ENCODE measurements around the gene PRDM16. TPM values are rescaled to one million over a fixed set of nuclear protein-coding genes. Genes with fewer than 3 reads are reported as not detected.

Gene PRDM16
- total and polyA plus RNA-seq, 2 of the 8 experiments (the other 6 are each of a cell fraction or from before 2014, with no cell fraction given), result 0.39 to 0.43 TPM

DNA sequence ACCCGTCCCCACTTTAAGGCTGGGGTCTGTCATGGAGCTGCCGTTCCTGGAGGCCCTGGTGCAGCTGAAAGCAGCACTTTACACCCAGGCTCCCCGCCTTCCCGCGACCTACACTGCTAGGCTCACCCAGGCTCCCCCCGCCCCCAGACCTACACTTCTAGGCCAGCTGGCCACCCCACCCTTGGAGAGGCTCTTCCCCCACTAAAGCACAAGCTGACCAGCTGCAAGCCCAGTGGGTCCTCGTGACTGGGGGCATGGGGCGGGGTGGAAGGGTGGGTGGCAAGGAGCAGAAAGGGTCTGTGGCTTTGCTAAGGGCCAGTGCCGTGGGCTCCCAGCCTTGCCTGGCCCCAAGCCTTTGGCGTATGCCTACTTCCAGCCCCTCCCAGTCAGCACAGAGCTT lies 375.7 kb downstream of the PRDM16 start:
- no peak overlapping the region for H4K91ac ChIP-seq (replicated peaks; ENCODE audit: insufficient read length, low read length)
- no peak overlapping the region for H2BK15ac ChIP-seq (ENCODE audit: low read length)
- H2BK20ac ChIP-seq (ENCODE audit: low read length), result no peak overlapping the region
- no peak for DNase-seq (ENCODE audit: low read depth in 1 of 2, low spot score in 2 of 2)
- 69% methylated on average over 7 of the region's 10 CpGs; no CpG with 5 or more reads in 1 of the 2 experiments for WGBS, 2 experiments (ENCODE audit: extremely low coverage in 1 of 2, insufficient coverage in 1 of 2, insufficient read length in 1 of 2, insufficient replicate concordance in 2 of 2, low coverage in 1 of 2, low lambda C conversion rate in 2 of 2, missing lambda C conversion rate in 1 of 2)
- H2AFZ ChIP-seq (ENCODE audit: low read length), result no peak overlapping the region
- no peak overlapping the region for H3K27ac ChIP-seq (ENCODE audit: low read depth, low read length)
- H3K9me3 ChIP-seq (ENCODE audit: insufficient read depth in 2 of 2, low read depth in 1 of 2, low read length in 1 of 2), result no peaks in the 10 kb centered on the region
- H4K20me1 ChIP-seq (replicated peaks in 1 of 2; ENCODE audit: control insufficient read depth in 1 of 2, insufficient read depth in 2 of 2, low read length in 2 of 2), result no peaks in the 10 kb centered on the region
- no peak overlapping the region for H3K4ac ChIP-seq (replicated peaks; ENCODE audit: insufficient read length, low read depth, low read length)
- H3K23me2 ChIP-seq (ENCODE audit: low read depth, low read length), result no peaks in the 10 kb centered on the region
- H3K27me3 ChIP-seq (replicated peaks in 1 of 4; ENCODE audit: control insufficient read depth in 3 of 4, extremely low read depth in 1 of 4, insufficient read depth in 3 of 4, low read length in 3 of 4), result no peaks in the 10 kb centered on the region; a peak in 1 of 7 replicates
- no peak overlapping the region for H2BK12ac ChIP-seq (ENCODE audit: low read depth, low read length)
- no peak overlapping the region for H3K23ac ChIP-seq (ENCODE audit: insufficient read length)
- FAIRE-seq, result no peak
- no peaks in the 10 kb centered on the region for H3K79me1 ChIP-seq (ENCODE audit: low read depth, low read length)
- H3K4me1 ChIP-seq (replicated peaks in 1 of 4; ENCODE audit: control insufficient read depth in 3 of 4, insufficient read depth in 4 of 4, low read length in 3 of 4), result peaks cover 0 to 2% (median 0%) of the 10 kb centered on the region in 4 experiments; a peak in 2 of 7 replicates
- no peak overlapping the region for H2AK5ac ChIP-seq (ENCODE audit: low read depth, low read length)
- H2BK5ac ChIP-seq (ENCODE audit: low read depth, low read length), result no peak overlapping the region
- no peaks in the 10 kb centered on the region for H3K36me3 ChIP-seq (ENCODE audit: control insufficient read depth in 2 of 4, insufficient read depth in 4 of 4, low read length in 3 of 4)
- H4K8ac ChIP-seq (ENCODE audit: extremely low read depth, insufficient read depth, low read length), result no peak overlapping the region
- CTCF ChIA-PET (ENCODE audit: partially characterized antibody), result interaction anchor here (0.6 to 6.5 kb wide), 5 partner anchors 8 to 197 kb away, joined by 3 to 35 read pairs (median 3); no protein-coding TSS in a partner anchor
- no peak overlapping the region for H3K18ac ChIP-seq (ENCODE audit: extremely low read depth, low read length)
- H3K56ac ChIP-seq (replicated peaks; ENCODE audit: insufficient read length, low read depth, low read length), result no peak overlapping the region
- no peak overlapping the region for H3K4me3 ChIP-seq (ENCODE audit: extremely low read depth in 1 of 4, insufficient read depth in 2 of 4, low read depth in 3 of 4, low read length in 4 of 4)
- no peak overlapping the region for H3K9ac ChIP-seq (replicated peaks in 1 of 4; ENCODE audit: extremely low read depth in 1 of 4, low read depth in 3 of 4, low read length in 3 of 4)
- H2BK120ac ChIP-seq (replicated peaks; ENCODE audit: low read depth, low read length), result no peak overlapping the region
- POLR2A ChIA-PET (ENCODE audit: partially characterized antibody), result no interaction called here
- H3K4me2 ChIP-seq (ENCODE audit: insufficient read depth in 1 of 2, low read depth in 2 of 2, low read length in 2 of 2), result no peak overlapping the region
- H4K5ac ChIP-seq (ENCODE audit: insufficient read length, low read depth, low read length), result no peak overlapping the region
- H3K79me2 ChIP-seq (ENCODE audit: control insufficient read depth in 1 of 2, insufficient read depth in 2 of 2, low read length in 2 of 2), result no peaks in the 10 kb centered on the region
- H3K14ac ChIP-seq (ENCODE audit: insufficient read length), result no peak overlapping the region
- TF ChIP-seq BACH1 (IDR thresholded peaks at IDR 0.05; ENCODE audit: low read length), result no peak

All from H1 (cell line).